Ishikawa (cell line): ENCODE measurements around the gene RHOV.

Experiments
- CEBPB ChIP-seq: IDR thresholded peaks from 2 replicates; pipeline ENCODE4 v1.6.1; 2012
- CREB1 ChIP-seq: IDR thresholded peaks from 2 replicates; pipeline ENCODE4 v1.6.1; 2012; ENCODE audit warnings: low read depth
- EGR1 ChIP-seq: IDR thresholded peaks from 2 replicates; pipeline ENCODE4 v1.6.1; 2012
- EP300 ChIP-seq: IDR thresholded peaks from 2 replicates; pipeline ENCODE4 v1.6.1; 2012; ENCODE audit warnings: borderline replicate concordance
- FOXM1 ChIP-seq: IDR thresholded peaks from 2 replicates; pipeline ENCODE4 v1.6.1; 2012; ENCODE audit warnings: low read depth, borderline replicate concordance
- MAX ChIP-seq: IDR thresholded peaks from 2 replicates; pipeline ENCODE4 v1.6.1; 2012
- NFIC ChIP-seq: IDR thresholded peaks from 2 replicates; pipeline ENCODE4 v1.6.1; 2012
- RAD21 ChIP-seq: IDR thresholded peaks from 2 replicates; pipeline ENCODE4 v1.6.1; 2012; ENCODE audit warnings: low read depth
- REST ChIP-seq: IDR thresholded peaks from 2 replicates; pipeline ENCODE4 v1.6.1; 2012; ENCODE audit warnings: low read depth, mild to moderate bottlenecking
- TAF1 ChIP-seq: IDR thresholded peaks from 2 replicates; pipeline ENCODE4 v1.6.1; 2012; ENCODE audit warnings: low read depth, mild to moderate bottlenecking
- TCF12 ChIP-seq: IDR thresholded peaks from 2 replicates; pipeline ENCODE4 v1.6.1; 2012; ENCODE audit warnings: low read depth
- USF1 ChIP-seq: IDR thresholded peaks from 2 replicates; pipeline ENCODE4 v1.6.1; 2012
- YY1 ChIP-seq: IDR thresholded peaks from 2 replicates; pipeline ENCODE4 v1.6.1; 2012; ENCODE audit warnings: low read depth
- ZBTB7A ChIP-seq: IDR thresholded peaks from 2 replicates; pipeline ENCODE4 v1.6.1; 2012; ENCODE audit warnings: low read depth

GRCh38 chr15:40838756-40839155 lies 35.3 kb downstream of the RHOV start:
- TF ChIP-seq EP300 (no peak), MAX (no peak), CEBPB (no peak), YY1 (no peak), NFIC (no peak), TAF1 (no peak), FOXM1 (no peak), TCF12 (no peak), USF1 (no peak), CREB1 (no peak), EGR1 (no peak), RAD21 (no peak), ZBTB7A (no peak), REST (no peak)
